Mucosa of gallbladder (tissue), 1 donor: ENCODE data around the gene SEMA3B. TPM values are rescaled to one million over a fixed set of nuclear protein-coding genes. Genes with fewer than 3 reads are reported as not detected.
"Not testable (repeated sequence)": the region's sequence is repeated elsewhere in the genome, so short reads cannot be mapped to it uniquely, and the experiment has no call there.

ENCODE experiments used
- DNase-seq: peaks from one replicate; pipeline ENCODE4 v3.0.0-alpha.2; 2020; ENCODE audit warnings: low spot score
- total RNA-seq: library from RNA; stranded (reverse); gene quantifications from one replicate; pipeline ENCODE4 v1.2.1, GENCODE V29; 2021
- donor health status: DM: no; HTN: no; CAD: no.

SEMA3B gene
- total RNA-seq, 1 donor from 2014 or later, result 87.0 TPM

- no peak for DNase-seq
These were observed 25.1 kb downstream of the SEMA3B start for GRCh38 chr3:50294089-50294488.

GRCh38 chr3:50294492-50295403 lies 25.8 kb downstream of the SEMA3B start:
- no peak for DNase-seq

- DNase-seq, result no peak
These were observed 26.8 kb downstream of the SEMA3B start for GRCh38 chr3:50295553-50296431.

- DNase-seq, result no peak
These were observed 27.9 kb downstream of the SEMA3B start for GRCh38 chr3:50296721-50297383.

GRCh38 chr3:50297384-50297775 lies 28.4 kb downstream of the SEMA3B start:
- no peak for DNase-seq

GRCh38 chr3:50297896-50298725 lies 29.2 kb downstream of the SEMA3B start:
- DNase-seq, result no peak

- peak; percentile 100 for DNase-seq
These were observed 30.1 kb downstream of the SEMA3B start, which contains the start of the genes HYAL3 and NAA80 for GRCh38 chr3:50298836-50299637. TSS of gene HYAL3 (minus strand) at chr3:50299405. CDS start at chr3:50295602, 3,803 bp downstream. TSS of gene NAA80 (minus strand) at chr3:50299405. CDS start at chr3:50297463, 1,942 bp downstream.

- no peak for DNase-seq
These were observed 30.6 kb downstream of the SEMA3B start for GRCh38 chr3:50299638-50299928.

- no peak for DNase-seq
These were observed 31.2 kb downstream of the SEMA3B start for GRCh38 chr3:50299929-50300680.

GRCh38 chr3:50300681-50301254 lies 31.8 kb downstream of the SEMA3B start:
- no peak for DNase-seq

GRCh38 chr3:50302095-50303012 lies 33.4 kb downstream of the SEMA3B start:
- no peak for DNase-seq

- DNase-seq, result peak; percentile 79
These were observed 34.3 kb downstream of the SEMA3B start, which contains the start of gene HYAL1 for GRCh38 chr3:50303013-50303815. TSS of gene HYAL1 (minus strand) at chr3:50303574. CDS start at chr3:50302956, 618 bp downstream.

GRCh38 chr3:50304601-50305000 lies 35.7 kb downstream of the SEMA3B start:
- no peak for DNase-seq

- not testable (repeated sequence) for DNase-seq
These were observed 43.1 kb downstream of the SEMA3B start for GRCh38 chr3:50312041-50312440.

- DNase-seq, result no peak
These were observed 45.4 kb downstream of the SEMA3B start for GRCh38 chr3:50314342-50314741.

- no peak for DNase-seq
These were observed 45.9 kb downstream of the SEMA3B start for GRCh38 chr3:50314816-50315215.

- DNase-seq, result peak; percentile 90
These were observed 47.8 kb downstream of the SEMA3B start for GRCh38 chr3:50316657-50317242.
